ENCODE data around the gene DYSF. TPM values are rescaled to one million over a fixed set of nuclear protein-coding genes. Genes with fewer than 3 reads are reported as not detected.

The DYSF gene
- total and polyA plus RNA-seq, 8 donors = 17.8 to 71.4 (median 21.6) TPM

- peak in 1 of 4 donors; percentile 37 for DNase-seq
- TF ChIP-seq CTCF (IDR thresholded peaks at IDR 0.05) = no peak
- intact Hi-C loops (cut with DNase I) = no loop called here
Measured at GRCh38 chr2:71559080-71559827, 105.9 kb downstream of the DYSF start.

DNA sequence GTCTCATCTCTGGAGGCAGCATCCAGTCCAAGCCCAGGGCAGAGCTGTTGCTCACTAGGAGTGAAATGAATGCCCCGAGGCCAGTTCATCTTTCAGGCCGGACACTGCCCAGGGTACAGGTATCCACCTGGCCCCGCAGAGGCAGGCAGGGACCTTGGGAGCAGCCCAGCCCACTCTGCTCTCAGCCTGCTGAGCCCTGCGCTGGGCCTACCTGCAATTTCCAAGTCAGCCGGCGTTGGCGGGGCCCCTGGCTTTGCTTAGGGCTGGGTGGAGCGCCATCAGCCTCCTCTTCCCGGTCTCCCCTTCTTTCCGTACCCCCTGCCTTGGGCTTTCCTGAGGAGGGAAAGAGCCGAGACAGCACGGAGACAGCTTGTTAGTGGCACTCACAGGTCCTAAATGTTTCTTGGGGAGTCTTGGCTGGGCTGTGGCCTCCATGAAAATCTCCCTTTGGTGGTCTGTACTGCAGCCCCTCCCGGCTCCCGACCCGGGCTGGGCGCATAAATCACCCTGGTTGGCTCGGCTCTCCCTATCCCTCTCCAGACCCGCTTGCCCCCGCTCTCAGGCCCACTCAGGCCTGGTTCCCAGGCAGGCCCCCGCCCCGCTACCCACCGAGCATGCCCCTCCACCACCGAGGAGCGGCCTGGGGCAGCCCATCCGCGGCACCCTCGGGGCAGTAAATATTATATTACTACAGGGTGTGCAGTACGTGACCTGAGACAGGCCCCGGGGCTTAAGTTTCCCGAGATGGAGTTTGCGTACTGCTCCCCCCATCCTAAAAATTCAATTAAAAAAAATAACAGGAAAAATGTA, 106.7 kb downstream of the DYSF start:
- no peaks in the 10 kb centered on the region for H3K27me3 ChIP-seq
- H3K4me3 ChIP-seq = no peak overlapping the region
- H3K9me3 ChIP-seq = no peaks in the 10 kb centered on the region
- H3K36me3 ChIP-seq = peaks cover 0 to 91% of the 10 kb centered on the region in 2 donors
- ATAC-seq (no peak), DNase-seq (peak in 1 of 4 donors; percentile 69)
- H3K4me1 ChIP-seq = no peaks in the 10 kb centered on the region
- intact Hi-C loops (cut with DNase I) = no loop called here
- TF ChIP-seq CTCF (IDR thresholded peaks at IDR 0.05) = no peak
- no peak overlapping the region for H3K27ac ChIP-seq

More at GRCh38 chr2:71559080-71559827, 105.9 kb downstream of the DYSF start:
- ATAC-seq = no peak
- Histone ChIP-seq H3K4me1 (no peaks in the 10 kb centered on the region), H3K4me3 (no peak overlapping the region), H3K36me3 (peaks cover 0 to 91% of the 10 kb centered on the region in 2 donors), H3K27ac (no peak overlapping the region), H3K9me3 (no peaks in the 10 kb centered on the region), H3K27me3 (no peaks in the 10 kb centered on the region)

GRCh38 chr2:71560638-71561011, 107.3 kb downstream of the DYSF start:
- no peak for TF ChIP-seq CTCF (IDR thresholded peaks at IDR 0.05)
- ATAC-seq = no peak
- DNase-seq = peak in 2 of 4 donors; percentile 16 to 40
- H3K9me3 ChIP-seq = no peaks in the 10 kb centered on the region
- no peaks in the 10 kb centered on the region for H3K27me3 ChIP-seq
- peaks cover 0 to 91% of the 10 kb centered on the region in 2 donors for H3K36me3 ChIP-seq
- H3K27ac ChIP-seq = no peak overlapping the region
- intact Hi-C loops (cut with DNase I) = no loop called here
- H3K4me1 ChIP-seq = no peaks in the 10 kb centered on the region
- no peak overlapping the region for H3K4me3 ChIP-seq

GRCh38 chr2:71561441-71562267, 108.3 kb downstream of the DYSF start:
- no peak for TF ChIP-seq CTCF (IDR thresholded peaks at IDR 0.05)
- DNase-seq = peak in 1 of 4 donors; percentile 43
- H3K36me3 ChIP-seq = peaks cover 0 to 89% of the 10 kb centered on the region in 2 donors
- no peak overlapping the region for H3K4me3 ChIP-seq
- no peak for ATAC-seq
- H3K27ac ChIP-seq = no peak overlapping the region
- no peaks in the 10 kb centered on the region for H3K9me3 ChIP-seq
- no peaks in the 10 kb centered on the region for H3K27me3 ChIP-seq
- H3K4me1 ChIP-seq = no peaks in the 10 kb centered on the region
- intact Hi-C loops (cut with DNase I) = no loop called here

Data from left lung (tissue), 10 donors.